Body of pancreas (tissue), 4 donors: ENCODE measurements around the gene HEXA. TPM values are rescaled to one million over a fixed set of nuclear protein-coding genes. Genes with fewer than 3 reads are reported as not detected.

Experiments used
- ATAC-seq: fragments of 150-250 bp; one replicate; pipeline ENCODE4 v1.9.1; 2016
- DNase-seq, 4 donors: peaks; one replicate each; pipeline ENCODE4 v3.0.0-alpha.2; 2019
- H3K27ac ChIP-seq, 4 donors: fragments of 200-600 bp; sonication (generic); 1 replicate in 3 of 4; 2 replicates in 1 of 4; pipeline versions ENCODE4 v1.5.1 to v1.6.1; 2016 to 2019; ENCODE audit warnings: mild to moderate bottlenecking in 1 of 4, mixed read lengths in 1 of 4, moderate library complexity in 1 of 4
- H3K27me3 ChIP-seq, 2 donors: fragments of 200-600 bp; sonication (generic); one replicate each; pipeline ENCODE4 v1.6.0; 2016; ENCODE audit warnings: mild to moderate bottlenecking in 1 of 2
- H3K36me3 ChIP-seq, 2 donors: fragments of 200-600 bp; sonication (generic); replicated peaks in 1 of 2; 2 replicates each; pipeline ENCODE4 v1.5.1; 2016; ENCODE audit warnings: low read depth in 2 of 2; ENCODE audit not compliant: insufficient read depth in 1 of 2
- H3K4me1 ChIP-seq: fragments of 200-600 bp; sonication (generic); one replicate; pipeline ENCODE4 v1.6.0; 2016
- H3K4me3 ChIP-seq, 2 donors: fragments of 200-600 bp; sonication (generic); 1 replicate in 1 of 2; 2 replicates in 1 of 2; pipeline ENCODE4 v1.5.1; 2016 to 2019
- H3K9me3 ChIP-seq, 3 donors: fragments of 200-600 bp; sonication (generic); 1 replicate in 2 of 3; 2 replicates in 1 of 3; pipeline ENCODE4 v1.5.1; 2016
- CTCF ChIP-seq, 7 experiments: fragments of 450-650 bp in 4 of 7; fragments of 200-600 bp in 3 of 7; sonication (generic) in 3 of 7; IDR thresholded peaks; one replicate each; pipeline ENCODE4 v1.5.1; 2016 to 2019; ENCODE audit warnings: antibody characterized with exemption in 7 of 7
- POLR2A ChIP-seq, 3 donors: fragments of 450-650 bp; IDR thresholded peaks; one replicate each; pipeline ENCODE4 v1.6.1; 2016; ENCODE audit warnings: antibody characterized with exemption in 3 of 3, mild to moderate bottlenecking in 2 of 3
- WGBS, 2 donors: methylation state at CpG; one replicate each; pipeline ENCODE4 v1.1.5; 2017; 5-methylcytosine and 5-hydroxymethylcytosine counted together
- intact Hi-C: fragments of 100-400 bp; cut with DNase I; formaldehyde crosslinking; loops from one replicate; pipeline ENCODE4 v1.15.1; 2023
- total RNA-seq, 2 donors: library from RNA; depleted of rRNA; stranded (reverse); fragments of >200 nt; gene quantifications; one replicate each; pipeline ENCODE4 v1.1.0, GENCODE V29; 2016

The HEXA gene
- total RNA-seq, 2 donors from 2014 or later: 35.5 to 48.8 TPM

DNA sequence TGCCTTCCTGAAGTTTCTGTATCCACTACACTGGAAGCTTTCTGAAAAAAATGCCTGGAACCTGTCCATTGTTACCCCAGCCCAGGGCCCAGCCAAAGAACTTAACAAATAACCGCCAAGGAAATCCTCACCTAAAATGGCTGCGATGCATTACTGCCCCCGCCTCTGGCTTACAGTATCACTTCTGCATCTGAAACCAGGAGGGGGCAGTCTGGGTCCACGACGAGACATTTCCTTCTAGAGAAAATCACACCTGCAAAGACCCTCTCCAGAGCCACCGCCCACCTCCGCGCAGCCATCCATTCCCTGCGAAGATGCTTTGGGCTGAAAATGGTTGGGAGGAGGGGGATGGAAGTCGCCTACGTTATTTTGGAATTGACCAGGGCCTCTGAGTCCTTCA lies 33.4 kb downstream of the HEXA start:
- intact Hi-C loops: no loop called here
- 63 to 68% methylated on average over 11 of the region's 11 CpGs for WGBS, 2 donors
- no peak for ATAC-seq
- Histone ChIP-seq H3K9me3 (no peaks in the 10 kb centered on the region), H3K36me3 (peaks cover 0 to 29% of the 10 kb centered on the region in 2 donors), H3K4me3 (no peak overlapping the region), H3K4me1 (no peaks in the 10 kb centered on the region), H3K27me3 (no peaks in the 10 kb centered on the region), H3K27ac (no peak overlapping the region)
- DNase-seq: peak in 2 of 4 donors; percentile 19 to 25
- TF ChIP-seq POLR2A (IDR thresholded peaks at IDR 0.05) (no peak), CTCF (IDR thresholded peaks at IDR 0.05) (peak in 5 of 7 experiments; percentile 4 to 37 (median 21))

DNA sequence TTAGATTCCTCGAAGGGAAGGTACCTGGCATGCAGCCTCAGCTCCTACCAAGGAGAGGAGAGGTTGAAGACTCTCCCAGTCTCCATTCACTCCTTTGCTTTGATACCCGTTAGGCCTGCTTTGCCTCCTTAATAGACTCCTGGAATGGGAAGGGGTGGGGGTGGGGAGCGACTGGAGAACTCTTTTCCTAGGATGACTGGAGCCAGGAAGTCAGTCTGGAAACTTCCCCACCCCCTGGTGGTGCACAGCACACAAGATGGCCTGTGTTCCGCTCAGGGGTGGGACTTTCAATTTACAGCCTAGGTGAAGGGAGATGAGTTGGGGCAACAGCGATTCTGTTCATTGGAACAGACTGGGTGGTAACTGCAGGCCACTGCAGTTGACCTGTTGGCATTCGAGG lies 34.5 kb downstream of the HEXA start:
- 81% methylated on average over 6 of the region's 6 CpGs for WGBS, 2 donors
- Histone ChIP-seq H3K4me3 (no peak overlapping the region), H3K4me1 (no peaks in the 10 kb centered on the region), H3K9me3 (no peaks in the 10 kb centered on the region), H3K27ac (no peak overlapping the region), H3K27me3 (no peaks in the 10 kb centered on the region), H3K36me3 (peaks cover 0 to 23% of the 10 kb centered on the region in 2 donors)
- TF ChIP-seq POLR2A (IDR thresholded peaks at IDR 0.05) (no peak), CTCF (IDR thresholded peaks at IDR 0.05) (no peak)
- DNase-seq (peak in 1 of 4 donors; percentile 11), ATAC-seq (no peak)
- intact Hi-C loops: no loop called here

DNA sequence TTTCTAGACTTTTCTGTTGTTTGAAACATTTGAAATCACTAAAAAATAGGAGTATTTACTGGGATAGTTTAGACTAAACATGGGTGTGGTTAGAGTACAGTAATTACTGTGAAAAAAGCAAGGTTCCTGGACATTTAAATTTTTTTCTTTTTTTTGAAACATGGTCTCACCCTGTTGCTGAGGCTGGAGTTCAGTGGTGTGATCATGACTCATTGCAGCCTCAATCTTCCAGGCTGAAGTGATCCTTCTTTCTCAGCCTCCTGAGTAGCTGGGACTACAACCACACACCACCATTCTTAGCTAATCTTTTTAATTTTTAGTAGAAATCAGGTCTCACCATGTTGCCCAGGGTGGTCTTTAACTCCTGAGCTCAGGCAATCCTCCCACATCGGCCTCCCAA lies 35.4 kb downstream of the HEXA start:
- Histone ChIP-seq H3K4me3 (no peak overlapping the region), H3K4me1 (no peaks in the 10 kb centered on the region), H3K9me3 (no peaks in the 10 kb centered on the region), H3K27me3 (no peaks in the 10 kb centered on the region), H3K36me3 (peaks cover 0 to 15% of the 10 kb centered on the region in 2 donors), H3K27ac (no peak overlapping the region)
- ATAC-seq (no peak), DNase-seq (no peak)
- TF ChIP-seq POLR2A (IDR thresholded peaks at IDR 0.05): no peak
- TF ChIP-seq CTCF (IDR thresholded peaks at IDR 0.05): no peak
- intact Hi-C loops: no loop called here
- WGBS, 2 donors: 89 to 91% methylated on average over 1 of the region's 1 CpG

- DNase-seq (peak in 1 of 4 donors; percentile 19), ATAC-seq (no peak)
- WGBS, 2 donors: 69 to 83% methylated on average over 3 of the region's 3 CpGs
- no peaks in the 10 kb centered on the region for H3K27me3 ChIP-seq
- H3K4me3 ChIP-seq: no peak overlapping the region
- no peak overlapping the region for H3K27ac ChIP-seq
- TF ChIP-seq CTCF (IDR thresholded peaks at IDR 0.05): no peak
- no peak for TF ChIP-seq POLR2A (IDR thresholded peaks at IDR 0.05)
- H3K36me3 ChIP-seq: peaks cover 0 to 12% of the 10 kb centered on the region in 2 donors
- no peaks in the 10 kb centered on the region for H3K9me3 ChIP-seq
- intact Hi-C loops: no loop called here
- H3K4me1 ChIP-seq: no peaks in the 10 kb centered on the region
These were observed 36.0 kb downstream of the HEXA start for GRCh38 chr15:72339777-72340177.

GRCh38 chr15:72338617-72339321 lies 37.0 kb downstream of the HEXA start:
- H3K36me3 ChIP-seq: peaks cover 0 to 8% of the 10 kb centered on the region in 2 donors
- DNase-seq (no peak), ATAC-seq (no peak)
- no peak overlapping the region for H3K27ac ChIP-seq
- H3K27me3 ChIP-seq: no peaks in the 10 kb centered on the region
- WGBS, 2 donors: 80 to 89% methylated on average over 9 of the region's 9 CpGs
- intact Hi-C loops: no loop called here
- no peak overlapping the region for H3K4me3 ChIP-seq
- no peaks in the 10 kb centered on the region for H3K9me3 ChIP-seq
- no peaks in the 10 kb centered on the region for H3K4me1 ChIP-seq
- TF ChIP-seq CTCF (IDR thresholded peaks at IDR 0.05) (no peak), POLR2A (IDR thresholded peaks at IDR 0.05) (no peak)
